Skin epidermis (tissue), 12 donors: ENCODE measurements around the gene EIF1B.
"Not testable (repeated sequence)": the region's sequence is repeated elsewhere in the genome, so short reads cannot be mapped to it uniquely, and the experiment has no call there.

Experiments
- H3K27ac ChIP-seq, 21 experiments: fragments of 200-600 bp; sonication (generic) in 11 of 21; one replicate each; pipeline ENCODE4 v1.5.0; 2020; ENCODE audit warnings: mild to moderate bottlenecking in 3 of 21, inconsistent platforms in 2 of 21, moderate library complexity in 2 of 21
- H3K4me3 ChIP-seq, 7 experiments: fragments of 200-600 bp; sonication (generic) in 2 of 7; one replicate each; pipeline ENCODE4 v1.5.0; 2020; ENCODE audit warnings: inconsistent platforms in 2 of 7, mild to moderate bottlenecking in 2 of 7, moderate library complexity in 1 of 7

The EIF1B gene

GRCh38 chr3:40309418-40309924 lies at the start of gene EIF1B:
TSS of gene EIF1B (plus strand) at chr3:40309707. CDS start at chr3:40309942, 235 bp downstream.
- Histone ChIP-seq H3K4me3 (peak within 1 kb of the TSS; percentile 76 to 94 (median 91)), H3K27ac (peak within 1 kb of the TSS; percentile 87 to 99 (median 95))

DNA sequence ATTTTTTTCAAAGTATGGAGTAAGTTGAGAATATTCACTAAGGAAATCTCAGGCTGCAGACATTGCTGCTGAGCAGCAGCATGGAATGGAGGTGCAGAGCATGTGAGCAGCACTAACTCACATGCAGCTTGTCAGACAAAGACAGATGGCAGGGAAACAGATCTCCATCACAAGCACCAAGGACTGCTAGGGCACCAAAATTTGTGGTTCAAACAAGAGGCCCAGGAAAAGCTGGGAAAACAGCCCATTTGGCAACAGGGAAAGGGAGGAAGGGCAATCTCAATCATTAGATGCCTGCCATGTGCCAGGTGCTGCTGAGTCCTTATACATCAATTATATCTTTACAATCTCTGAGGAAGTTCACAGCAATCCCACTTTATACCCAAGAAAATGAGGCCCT lies 47.2 kb upstream of the EIF1B start:
- Histone ChIP-seq H3K4me3 (no peak overlapping the region), H3K27ac (no peak overlapping the region)

- no peak overlapping the region for H3K4me3 ChIP-seq
- H3K27ac ChIP-seq = no peak overlapping the region
These were observed 45.1 kb upstream of the EIF1B start for GRCh38 chr3:40264451-40264850.

DNA sequence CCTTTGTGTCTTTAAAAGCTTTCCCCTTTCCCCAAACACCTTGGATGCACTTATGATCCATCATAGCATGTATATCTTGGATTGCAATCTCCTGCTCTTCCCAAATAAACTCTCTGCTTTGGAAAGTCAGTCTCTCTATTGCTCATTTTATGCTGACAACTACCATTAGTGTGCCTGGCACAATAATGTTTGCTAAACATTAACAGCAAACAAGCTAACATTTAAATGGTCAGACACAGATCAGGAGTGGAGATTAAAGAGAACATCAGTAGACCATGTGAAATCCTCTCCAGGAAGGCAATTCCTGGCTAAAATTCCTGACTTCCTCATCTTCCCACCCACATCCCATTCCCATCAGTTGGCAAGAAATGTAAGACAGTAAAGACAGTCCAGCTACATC lies 44.3 kb upstream of the EIF1B start:
- Histone ChIP-seq H3K27ac (no peak overlapping the region), H3K4me3 (no peak overlapping the region)

GRCh38 chr3:40267937-40268724 lies 41.4 kb upstream of the EIF1B start:
- Histone ChIP-seq H3K4me3 (no peak overlapping the region), H3K27ac (no peak overlapping the region)

- no peak overlapping the region for H3K27ac ChIP-seq
- no peak overlapping the region for H3K4me3 ChIP-seq
These were observed 40.5 kb upstream of the EIF1B start for GRCh38 chr3:40268802-40269524.

GRCh38 chr3:40278791-40279190 lies 30.7 kb upstream of the EIF1B start:
- Histone ChIP-seq H3K27ac (no peak overlapping the region), H3K4me3 (no peak overlapping the region)

- no peak overlapping the region for H3K4me3 ChIP-seq
- H3K27ac ChIP-seq = no peak overlapping the region
These were observed 27.5 kb upstream of the EIF1B start for GRCh38 chr3:40281995-40282394.

- H3K4me3 ChIP-seq, H3K27ac ChIP-seq: not testable (repeated sequence)
These were observed 26.4 kb upstream of the EIF1B start for GRCh38 chr3:40283057-40283456.

DNA sequence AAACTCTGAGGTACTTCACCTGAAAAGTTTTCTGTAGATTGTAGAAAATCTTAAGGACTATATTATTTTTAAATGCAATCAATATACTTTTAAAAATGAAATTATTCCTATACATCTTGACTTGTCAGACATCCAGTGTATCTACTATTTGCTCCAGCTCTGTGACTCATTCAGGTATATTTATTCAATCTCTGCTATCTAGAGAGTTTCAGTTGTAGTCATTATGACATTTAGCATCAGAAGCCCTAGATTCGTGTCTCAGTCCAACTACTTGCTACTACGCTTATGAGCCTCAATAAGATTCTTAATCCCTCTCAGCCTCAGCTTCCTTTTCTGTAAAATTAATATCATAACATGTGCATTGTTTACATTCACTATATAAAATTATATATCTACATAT lies 22.3 kb upstream of the EIF1B start:
- no peak overlapping the region for H3K27ac ChIP-seq
- H3K4me3 ChIP-seq = no peak overlapping the region

GRCh38 chr3:40290396-40290795 lies 19.1 kb upstream of the EIF1B start:
- no peak overlapping the region for H3K4me3 ChIP-seq
- no peak overlapping the region for H3K27ac ChIP-seq

GRCh38 chr3:40291471-40291870 lies 18.0 kb upstream of the EIF1B start:
- no peak overlapping the region for H3K4me3 ChIP-seq
- no peak overlapping the region for H3K27ac ChIP-seq

GRCh38 chr3:40292637-40293349 lies 16.7 kb upstream of the EIF1B start:
- no peak overlapping the region for H3K4me3 ChIP-seq

GRCh38 chr3:40294434-40294833 lies 15.1 kb upstream of the EIF1B start:
- H3K27ac ChIP-seq = no peak overlapping the region

More at GRCh38 chr3:40292637-40293349, 16.7 kb upstream of the EIF1B start:
- no peak overlapping the region for H3K27ac ChIP-seq

DNA sequence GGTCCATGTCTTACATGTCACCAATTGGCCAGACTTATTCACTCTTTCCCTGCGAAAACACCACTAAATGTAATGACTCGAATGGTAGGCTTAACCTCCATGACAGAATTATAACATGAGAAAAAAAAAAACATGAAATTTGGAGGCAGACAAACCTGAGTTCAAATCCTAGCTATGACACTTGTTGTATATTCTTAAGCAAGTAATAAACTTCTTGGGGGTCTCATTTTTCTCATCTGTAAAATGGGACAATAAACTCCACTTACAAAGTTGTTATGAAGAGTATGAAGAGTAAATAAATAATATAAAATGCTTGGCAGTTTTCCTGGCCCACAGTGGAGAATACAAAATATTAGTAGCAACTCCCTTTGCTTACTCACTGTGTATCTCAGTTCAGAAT lies 11.4 kb upstream of the EIF1B start:
- Histone ChIP-seq H3K4me3 (no peak overlapping the region), H3K27ac (no peak overlapping the region)

More at GRCh38 chr3:40294434-40294833, 15.1 kb upstream of the EIF1B start:
- no peak overlapping the region for H3K4me3 ChIP-seq

- H3K27ac ChIP-seq = peak overlapping the region in 3 of 21 experiments; percentile 13 to 65 (median 29)
These were observed 10.3 kb upstream of the EIF1B start for GRCh38 chr3:40299130-40299720.

DNA sequence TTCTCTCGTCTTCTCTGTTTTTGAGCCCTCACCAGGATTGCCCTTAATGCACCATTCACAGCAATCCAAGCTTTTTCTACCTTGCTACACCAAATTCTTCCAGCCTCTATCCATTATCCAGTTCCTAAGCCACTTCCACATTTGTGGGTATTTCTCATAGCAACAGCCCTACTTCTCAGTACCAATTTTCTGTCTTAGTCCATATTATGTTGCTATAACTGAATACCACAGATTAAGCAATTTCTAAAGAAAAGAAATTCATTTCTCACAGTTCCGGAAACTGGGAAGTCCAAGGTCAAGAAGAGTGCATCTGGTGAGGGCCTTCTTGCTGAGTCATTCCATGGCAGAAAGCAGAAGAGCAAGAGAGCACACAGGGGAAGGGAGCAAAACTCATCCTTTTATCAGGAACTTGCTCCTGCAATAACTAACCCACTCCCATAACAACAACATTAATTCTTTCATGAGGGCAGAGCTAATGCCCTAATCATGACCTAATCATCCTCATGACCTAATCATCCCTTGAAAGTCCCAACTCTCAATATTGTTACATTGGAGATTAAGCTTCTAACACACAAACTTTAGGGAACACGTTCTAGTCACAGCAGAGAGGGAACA lies 9.7 kb upstream of the EIF1B start:
- Histone ChIP-seq H3K4me3 (no peak overlapping the region), H3K27ac (peak overlapping the region in 3 of 21 experiments; percentile 4 to 65 (median 29))

More at GRCh38 chr3:40299130-40299720, 10.3 kb upstream of the EIF1B start:
- no peak overlapping the region for H3K4me3 ChIP-seq

DNA sequence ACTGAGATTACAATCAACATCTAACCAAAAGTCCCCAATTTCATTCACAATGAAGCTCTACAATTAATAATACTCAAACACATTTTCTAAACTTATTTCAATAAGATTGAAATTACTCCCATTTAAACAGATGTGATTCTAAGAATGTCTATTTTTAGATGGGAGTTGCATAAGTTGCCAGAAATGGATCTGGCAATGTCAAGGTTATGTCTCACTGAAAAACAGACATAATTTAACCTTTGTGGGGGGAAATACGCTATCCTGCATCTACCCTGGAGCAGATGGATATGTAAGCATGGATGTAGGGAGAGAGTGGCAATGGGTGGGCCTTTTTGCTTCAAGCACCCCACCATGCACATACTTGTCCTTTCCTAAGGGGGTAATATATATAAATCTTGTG lies 6.7 kb upstream of the EIF1B start:
- Histone ChIP-seq H3K27ac (no peak overlapping the region), H3K4me3 (no peak overlapping the region)

DNA sequence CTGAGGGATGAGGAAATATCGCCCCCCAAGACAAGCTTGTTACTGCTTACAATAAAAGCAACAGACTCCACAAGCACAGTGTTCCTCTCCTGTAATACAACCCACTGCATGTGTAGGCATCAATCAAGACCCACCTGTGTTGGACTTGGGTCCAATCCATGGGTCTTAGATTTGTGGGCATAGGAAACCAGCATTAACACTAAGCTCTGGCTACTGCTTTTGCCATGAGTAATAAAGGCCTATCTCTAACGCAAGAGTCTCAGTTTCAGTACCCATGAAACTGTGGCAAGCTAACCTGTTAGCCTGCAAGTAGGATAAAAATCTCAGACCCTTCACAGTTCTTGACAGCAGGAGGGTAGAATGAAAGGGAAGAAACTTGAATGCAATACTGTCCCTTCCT lies 5.2 kb upstream of the EIF1B start:
- no peak overlapping the region for H3K27ac ChIP-seq
- H3K4me3 ChIP-seq = no peak overlapping the region
